HepG2 (cell line): ENCODE measurements around the gene UBXN2A. TPM values are rescaled to one million over a fixed set of nuclear protein-coding genes. Genes with fewer than 3 reads are reported as not detected.
A peak's percentile ranks its signal among the peaks of the same experiment; 100 is the strongest.

Experiments
- BRF2 ChIP-seq: sonication (generic); formaldehyde crosslinking; IDR thresholded peaks from 2 replicates; pipeline ENCODE4 v1.8.1; 2022; ENCODE audit warnings: mild to moderate bottlenecking, missing genetic modification reagents
- FOXC1 ChIP-seq: sonication (generic); formaldehyde crosslinking; IDR thresholded peaks from 2 replicates; pipeline ENCODE4 v1.8.0; 2022; ENCODE audit warnings: mild to moderate bottlenecking, missing genetic modification reagents, borderline replicate concordance
- FOXO4 ChIP-seq: sonication (generic); formaldehyde crosslinking; conservative IDR thresholded peaks from 2 replicates; pipeline ENCODE4 v1.8.1; 2023; ENCODE audit warnings: missing genetic modification reagents
- FOXP4 ChIP-seq: sonication (generic); formaldehyde crosslinking; IDR thresholded peaks from 2 replicates; pipeline ENCODE4 v1.4.0; 2020; ENCODE audit warnings: missing genetic modification reagents
- GFI1 ChIP-seq: sonication (generic); formaldehyde crosslinking; IDR thresholded peaks from 2 replicates; pipeline ENCODE4 v1.5.0; 2020; ENCODE audit warnings: missing genetic modification reagents, mild to moderate bottlenecking, borderline replicate concordance
- HOXA3 ChIP-seq: sonication (generic); formaldehyde crosslinking; IDR thresholded peaks from 2 replicates; pipeline ENCODE4 v1.5.0; 2020; ENCODE audit warnings: missing genetic modification reagents
- MTF2 ChIP-seq: sonication (generic); formaldehyde crosslinking; IDR thresholded peaks from 2 replicates; pipeline ENCODE4 v1.5.0; 2020; ENCODE audit warnings: missing genetic modification reagents, borderline replicate concordance
- MYNN ChIP-seq: sonication (generic); formaldehyde crosslinking; IDR thresholded peaks from 2 replicates; pipeline ENCODE4 v1.4.0; 2020; ENCODE audit warnings: mild to moderate bottlenecking, low read depth, missing genetic modification reagents
- NBN ChIP-seq: fragments of 450-650 bp; conservative IDR thresholded peaks from 2 replicates; pipeline ENCODE4 v1.6.1; 2017
- NCOA1 ChIP-seq: sonication (generic); formaldehyde crosslinking; IDR thresholded peaks from 2 replicates; pipeline ENCODE4 v1.9.0; 2021; ENCODE audit warnings: missing genetic modification reagents
- NFIB ChIP-seq: sonication (generic); formaldehyde crosslinking; IDR thresholded peaks from 2 replicates; pipeline ENCODE4 v1.9.0; 2021; ENCODE audit warnings: missing genetic modification reagents, mild to moderate bottlenecking, borderline replicate concordance
- PATZ1 ChIP-seq: sonication (generic); formaldehyde crosslinking; IDR thresholded peaks from 2 replicates; pipeline ENCODE4 v1.4.0; 2020; ENCODE audit warnings: missing genetic modification reagents
- POLR2A ChIP-seq, 2 experiments: IDR thresholded peaks; 2 replicates each; pipeline ENCODE4 v1.6.1; 2011; ENCODE audit warnings: low read depth in 2 of 2, low read length in 2 of 2, mild to moderate bottlenecking in 1 of 2, moderate library complexity in 1 of 2; ENCODE audit not compliant: insufficient read depth in 1 of 2
- TEF ChIP-seq: sonication (generic); formaldehyde crosslinking; IDR thresholded peaks from 2 replicates; pipeline ENCODE4 v1.5.0; 2020; ENCODE audit warnings: missing genetic modification reagents
- ZNF24 ChIP-seq: fragments of 450-650 bp; IDR thresholded peaks from 2 replicates; pipeline ENCODE4 v1.6.1; 2017; ENCODE audit warnings: antibody characterized with exemption, mild to moderate bottlenecking
- ZNF75D ChIP-seq: sonication (generic); formaldehyde crosslinking; IDR thresholded peaks from 2 replicates; pipeline ENCODE4 v1.8.1; 2023; ENCODE audit warnings: missing genetic modification reagents, mild to moderate bottlenecking, borderline replicate concordance
- ZNF772 ChIP-seq: sonication (generic); formaldehyde crosslinking; IDR thresholded peaks from 2 replicates; pipeline ENCODE4 v1.5.0; 2020; ENCODE audit warnings: mild to moderate bottlenecking, missing genetic modification reagents
- ZNF784 ChIP-seq: sonication (generic); formaldehyde crosslinking; IDR thresholded peaks from 2 replicates; pipeline ENCODE4 v1.5.1; 2020; ENCODE audit warnings: missing genetic modification reagents, mild to moderate bottlenecking, borderline replicate concordance
- polyA plus RNA-seq, 8 experiments: library from polyadenylated mRNA; depleted of rRNA in 3 of 8; stranded (reverse) in 7 of 8; unstranded in 1 of 8; fragments of >200 nt; fragmentation: Illumina TruSeq in 4 of 8; extraction: Trizol in 4 of 8; gene quantifications; 2 replicates each; pipeline versions ENCODE4 v1.2.1 to v1.2.3, GENCODE V29; 2011 to 2016; ENCODE audit warnings: low read depth in 4 of 8, missing spikeins in 1 of 8, mixed read lengths in 1 of 8; ENCODE audit not compliant: insufficient read depth in 1 of 8
- total RNA-seq, 5 experiments: library from RNA; depleted of rRNA; stranded (reverse); fragments of >200 nt; fragmentation: Illumina TruSeq; extraction: Trizol; gene quantifications; 2 replicates each; pipeline ENCODE4 v1.2.3, GENCODE V29; 2016; ENCODE audit warnings: low read depth in 1 of 5

Gene UBXN2A
- total and polyA plus RNA-seq, 2 of the 13 experiments (the other 11 are each of a cell fraction or from before 2014, with no cell fraction given), result 8.3 to 20.9 TPM

GRCh38 chr2:23940718-23941620, 706 bp downstream of the UBXN2A start (continued):
- TF ChIP-seq NBN (no peak), HOXA3 (CRISPR knock-in tag) (peak; percentile 19; the same call in 1 of the 2 replicates), ZNF784 (CRISPR knock-in tag) (no peak), GFI1 (no peak), MTF2 (CRISPR knock-in tag) (no peak), ZNF75D (CRISPR knock-in tag) (no peak), ZNF772 (CRISPR knock-in tag) (no peak), NFIB (CRISPR knock-in tag) (no peak), PATZ1 (no peak; the same call in 1 of the 2 replicates), TEF (CRISPR knock-in tag) (0 out of 2 replicates have a peak, but pooled peaks have one; percentile 54), BRF2 (peak; percentile 10; the same call in 1 of the 2 replicates), FOXC1 (no peak), FOXO4 (CRISPR knock-in tag) (no peak), MYNN (no peak), ZNF24 (no peak), POLR2A (IDR thresholded peaks at IDR 0.05; ENCODE audit: insufficient read depth in 1 of 2, low read depth in 2 of 2, low read length in 2 of 2) (peak in 1 of 2 experiments; percentile 48; a peak in 2 of 4 replicates), NCOA1 (no peak), FOXP4 (CRISPR knock-in tag) (peak; percentile 43; the same call in 1 of the 2 replicates)
